NCI-H2227 (cell line): ENCODE data around the gene CTAG2.
"Not testable (repeated sequence)": the region's sequence is repeated elsewhere in the genome, so short reads cannot be mapped to it uniquely, and the experiment has no call there.

Experiments used
- DNase-seq: peaks from one replicate; lab custom pipeline; 2025; ENCODE audit not compliant: unreplicated experiment; lab: John Stamatoyannopoulos, UW

The CTAG2 gene

DNA sequence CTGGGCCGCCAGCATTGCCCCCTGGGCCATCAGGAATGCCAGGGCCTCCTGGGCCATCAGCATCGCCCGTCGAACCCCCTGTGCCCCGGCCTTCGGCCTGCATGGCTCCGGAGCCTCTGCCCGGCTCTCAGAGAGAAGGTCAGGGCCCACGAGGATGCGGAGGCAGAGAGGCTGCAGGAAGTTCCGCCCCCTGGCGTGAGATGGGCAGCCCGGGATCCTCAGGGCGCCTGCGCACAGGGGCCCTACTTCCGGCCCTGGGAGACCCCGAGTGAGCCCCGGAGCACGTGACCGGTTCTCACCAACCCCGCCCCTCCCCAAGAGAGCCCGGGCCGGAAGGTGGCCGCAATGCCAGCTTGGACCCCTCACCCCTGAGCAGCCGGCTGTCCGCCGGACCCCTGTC lies at the start of gene CTAG2:
Gene CTAG2 (minus strand): TSS at position 167 of the 400 bp plus-strand sequence. CDS start 64 bp downstream, at position 103.
- DNase-seq = not testable (repeated sequence)

DNA sequence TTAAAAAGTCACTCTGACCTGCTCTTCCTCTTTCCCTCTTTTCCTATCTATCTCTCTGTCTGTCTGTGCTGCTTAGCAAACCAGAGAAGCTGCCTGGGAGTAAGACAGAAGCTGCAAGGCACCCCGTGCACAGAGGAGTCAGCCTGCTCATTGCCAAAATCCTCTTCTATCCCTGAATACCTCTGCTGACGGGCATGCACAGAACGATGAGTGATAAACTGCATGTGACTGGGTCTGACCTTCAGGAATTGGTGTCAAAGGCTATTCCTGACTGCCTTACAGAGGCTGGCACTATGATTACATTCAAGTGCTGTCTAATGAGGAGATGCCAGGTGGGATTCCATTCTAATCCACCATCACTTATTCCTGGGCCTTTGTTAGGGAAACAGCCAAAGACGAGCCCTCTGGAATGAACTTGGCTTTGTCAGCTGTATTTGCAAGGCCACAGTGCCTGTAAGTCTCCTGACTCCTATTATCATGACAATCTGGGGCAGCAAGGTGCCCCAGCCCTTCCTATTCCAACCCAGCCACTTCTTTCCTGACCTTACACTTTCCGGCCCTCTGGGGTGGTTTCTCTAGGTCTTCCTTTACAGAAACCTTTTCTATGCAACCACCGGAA lies 45.4 kb upstream of the CTAG2 start:
- DNase-seq = no peak

DNA sequence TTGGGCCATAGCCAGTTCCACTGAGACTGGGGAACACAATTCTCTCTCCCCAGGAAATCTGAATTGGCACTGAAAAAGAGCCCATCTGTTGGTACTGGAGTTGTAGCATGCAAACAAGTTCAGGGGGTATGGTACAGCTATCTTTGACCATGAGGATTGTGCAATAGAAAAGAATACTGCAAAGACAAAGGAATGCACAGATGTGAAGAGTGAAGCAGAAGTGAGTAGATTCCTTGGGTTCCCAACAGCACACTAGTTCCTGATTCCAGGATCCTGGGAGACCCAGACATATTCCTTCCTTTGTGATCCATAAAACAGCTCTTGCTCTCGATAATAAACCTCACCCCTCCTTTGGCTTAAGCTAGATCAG lies 43.3 kb upstream of the CTAG2 start:
- no peak for DNase-seq

DNA sequence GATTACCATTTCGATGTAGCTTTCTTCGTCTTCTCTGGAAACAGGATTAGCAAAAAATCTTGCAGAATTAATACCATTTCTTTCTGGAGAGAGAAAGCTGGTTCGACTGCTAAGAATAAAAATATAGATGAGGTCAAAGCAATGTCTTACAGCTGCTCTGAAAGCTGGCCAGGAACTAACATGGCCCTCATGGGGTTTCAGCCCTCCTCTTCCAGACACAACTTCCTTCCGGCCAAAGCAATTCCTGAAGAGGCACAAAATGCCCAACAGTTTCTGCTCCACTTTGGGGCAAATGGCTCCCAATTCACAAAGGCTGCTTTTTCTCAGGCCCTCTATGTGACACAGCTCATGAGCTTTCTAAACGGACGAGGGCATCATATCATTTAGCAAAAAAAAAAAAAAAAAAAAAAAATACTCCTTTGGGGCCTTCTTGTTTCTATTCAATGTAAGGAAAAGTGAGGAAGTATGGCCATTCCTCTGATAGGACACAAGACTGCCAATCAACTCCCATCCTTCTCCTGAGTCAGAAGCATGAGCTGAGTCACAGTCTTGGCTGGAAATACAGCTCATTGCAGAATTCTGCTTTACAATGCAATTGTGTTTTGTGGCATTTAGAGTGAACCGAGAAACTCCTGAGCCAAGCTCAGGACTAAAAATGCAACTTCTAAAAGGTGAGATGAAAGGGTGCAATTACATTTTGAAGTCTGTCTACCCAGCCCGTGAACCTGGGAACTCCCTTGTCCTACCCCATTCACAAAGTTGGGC lies 42.7 kb upstream of the CTAG2 start:
- no peak for DNase-seq

DNA sequence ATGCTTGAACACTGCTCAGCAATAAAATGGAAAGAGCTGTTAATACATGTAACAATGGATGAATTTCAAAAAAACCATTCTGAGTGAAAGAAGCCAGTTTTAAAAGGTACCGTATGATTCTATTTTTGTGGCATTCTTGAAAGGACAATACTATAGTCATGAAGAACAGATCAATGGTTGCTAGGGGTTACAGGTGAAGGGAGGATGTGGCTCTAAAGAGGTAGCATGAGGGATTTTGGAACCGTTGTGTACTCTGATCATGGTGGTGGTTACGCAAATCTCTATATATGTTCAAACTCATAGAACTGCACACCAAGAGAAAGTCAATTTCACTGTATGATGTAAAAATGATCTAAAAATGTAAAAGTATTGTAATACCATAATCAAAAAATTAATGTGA lies 40.0 kb upstream of the CTAG2 start:
- DNase-seq = no peak

DNA sequence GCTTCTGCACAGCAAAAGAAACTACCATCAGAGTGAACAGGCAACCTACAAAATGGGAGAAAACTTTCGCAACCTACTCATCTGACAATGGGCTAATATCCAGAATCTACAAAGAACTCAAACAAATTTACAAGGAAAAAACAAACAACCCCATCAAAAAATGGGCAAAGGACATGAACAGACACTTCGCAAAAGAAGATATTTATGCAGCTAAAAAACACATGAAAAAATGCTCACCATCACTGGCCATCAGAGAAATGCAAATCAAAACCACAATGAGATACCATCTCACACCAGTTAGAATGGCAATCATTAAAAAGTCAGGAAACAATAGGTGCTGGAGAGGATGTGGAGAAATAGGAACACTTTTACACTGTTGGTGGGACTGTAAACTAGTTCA lies 37.1 kb upstream of the CTAG2 start:
- not testable (repeated sequence) for DNase-seq

DNA sequence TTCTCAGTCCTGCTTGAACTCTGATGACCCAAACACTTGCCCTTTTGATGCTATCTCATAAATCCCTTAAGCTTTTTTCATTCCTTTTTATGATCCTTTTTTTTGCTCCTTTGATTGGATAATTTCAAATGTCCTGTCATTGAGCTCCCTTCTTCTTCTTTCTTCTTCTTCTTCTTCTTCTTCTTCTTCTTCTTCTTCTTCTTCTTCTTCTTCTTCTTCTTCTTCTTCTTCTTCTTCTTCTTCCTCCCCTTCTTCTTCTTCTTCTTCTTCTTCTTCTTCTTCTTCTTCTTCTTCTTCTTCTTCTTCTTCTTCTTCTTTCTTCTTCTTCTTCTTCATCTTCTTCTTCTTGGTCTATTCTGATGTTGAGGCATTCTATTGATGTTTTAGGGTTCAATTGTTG lies 18.7 kb upstream of the CTAG2 start:
- DNase-seq = not testable (repeated sequence)

DNA sequence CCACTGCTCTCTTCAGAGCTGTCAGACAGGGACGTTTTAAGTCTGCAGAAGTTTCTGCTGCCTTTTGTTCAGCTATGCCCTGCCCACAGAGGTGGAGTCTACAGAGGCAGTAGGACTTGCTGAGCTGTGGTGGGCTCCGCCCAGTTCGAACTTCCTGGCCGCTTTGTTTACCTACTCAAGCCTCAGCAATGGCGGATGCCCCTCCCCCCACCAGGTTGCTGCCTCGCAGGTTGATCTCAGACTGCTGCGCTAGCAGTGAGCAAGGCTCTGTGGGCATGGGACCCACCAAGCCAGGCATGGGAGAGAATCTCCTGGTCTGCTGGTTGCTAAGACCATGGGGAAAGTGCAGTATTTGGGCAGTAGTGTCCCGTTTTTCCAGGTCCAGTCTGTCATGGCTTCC lies 17.5 kb upstream of the CTAG2 start:
- not testable (repeated sequence) for DNase-seq

DNA sequence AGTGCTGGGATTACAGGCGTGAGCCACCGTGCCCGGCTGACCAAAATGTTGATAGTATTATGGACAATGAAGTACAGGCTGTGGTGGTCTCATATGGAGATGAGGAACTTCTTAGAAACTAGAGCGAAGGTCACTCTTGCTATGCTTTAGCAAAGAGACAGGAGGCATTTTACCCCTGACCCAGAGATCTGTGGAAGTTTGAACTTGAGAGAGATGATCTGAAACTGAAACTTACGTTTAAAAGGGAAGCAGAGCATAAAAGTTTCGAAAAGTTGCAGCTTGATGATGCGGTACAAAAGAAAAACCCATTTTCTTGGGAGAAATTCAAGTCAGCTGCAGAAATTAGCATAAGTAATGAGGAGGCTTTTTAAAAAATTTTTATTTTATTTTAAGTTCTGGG lies 8.5 kb upstream of the CTAG2 start:
- DNase-seq = no peak

DNA sequence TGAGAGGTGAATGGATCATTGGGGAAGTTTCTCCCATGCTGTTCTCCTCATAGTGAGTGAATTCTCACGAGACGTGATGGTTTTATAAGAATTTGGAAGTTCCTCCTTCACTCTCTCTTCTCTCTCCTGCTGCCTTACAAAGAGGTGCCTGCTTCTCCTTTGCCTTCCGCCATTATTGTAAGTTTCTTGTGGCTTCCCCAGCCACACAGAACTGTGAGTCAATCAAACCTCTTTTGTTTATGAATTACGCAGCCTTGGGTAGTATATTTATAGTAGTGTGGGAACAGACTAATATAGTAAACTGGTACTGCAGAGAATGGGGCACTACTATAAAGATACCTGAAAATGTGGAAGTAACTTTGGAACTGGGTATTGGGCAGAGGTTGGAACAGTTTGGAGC lies 7.8 kb upstream of the CTAG2 start:
- DNase-seq = no peak

DNA sequence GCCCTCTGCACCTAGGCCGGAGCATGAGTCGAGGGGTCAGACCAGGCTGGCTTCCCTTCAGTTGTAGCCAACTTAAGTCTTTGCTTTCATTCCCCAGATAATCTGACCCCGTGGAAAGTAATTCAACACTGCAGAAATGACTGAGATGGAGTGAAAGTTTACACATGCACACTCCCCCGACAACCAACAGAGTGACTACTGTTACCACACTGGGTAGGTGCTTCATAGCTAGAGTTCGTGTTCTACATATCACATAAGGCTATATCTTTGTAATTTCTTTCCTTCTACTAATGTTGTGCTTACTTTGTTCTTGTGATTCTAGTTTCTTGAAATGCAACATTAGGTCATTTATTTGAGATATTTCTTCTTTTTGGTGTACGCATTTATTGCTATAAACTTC lies 7.2 kb upstream of the CTAG2 start:
- DNase-seq = no peak

DNA sequence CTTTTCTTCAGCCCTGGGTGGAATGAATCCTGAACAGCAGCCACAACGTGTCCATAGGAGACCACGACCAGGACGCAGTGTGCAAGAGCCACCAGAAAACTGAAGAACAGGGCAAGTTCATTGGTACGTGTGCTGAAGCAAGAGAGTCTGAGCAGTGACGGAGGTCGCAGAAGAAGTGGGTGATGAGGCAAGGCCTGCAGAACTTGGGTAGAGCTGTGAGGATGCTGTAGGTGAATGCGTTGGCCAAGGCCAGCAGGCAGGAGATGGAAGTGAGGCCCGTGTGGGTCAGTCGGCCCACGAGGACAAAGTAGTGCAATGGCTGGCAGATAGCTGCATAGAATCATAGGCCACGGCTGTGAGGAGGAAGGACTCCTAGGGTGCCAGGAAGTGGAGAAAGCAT lies 5.6 kb upstream of the CTAG2 start:
- DNase-seq = no peak

DNA sequence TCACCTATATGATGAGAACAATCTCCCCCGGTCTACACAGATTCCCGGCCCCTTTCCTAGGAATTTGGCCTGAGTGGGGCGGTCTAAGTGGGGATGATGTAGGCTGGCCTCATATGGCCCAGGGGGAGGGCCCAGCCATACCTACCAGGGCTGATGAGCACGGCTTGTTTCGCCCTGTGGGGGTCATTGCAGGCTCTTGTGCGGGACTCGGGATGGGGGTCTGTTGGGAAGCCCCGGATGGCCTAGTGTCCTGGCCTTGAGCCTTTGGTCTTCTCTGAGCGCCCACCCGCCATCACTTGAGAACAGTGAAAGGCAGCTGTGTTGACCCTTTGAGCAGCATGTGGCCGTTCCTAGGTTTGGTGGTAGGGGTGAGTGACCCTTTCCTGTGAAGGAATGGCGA lies 4.8 kb upstream of the CTAG2 start:
- DNase-seq = no peak

DNA sequence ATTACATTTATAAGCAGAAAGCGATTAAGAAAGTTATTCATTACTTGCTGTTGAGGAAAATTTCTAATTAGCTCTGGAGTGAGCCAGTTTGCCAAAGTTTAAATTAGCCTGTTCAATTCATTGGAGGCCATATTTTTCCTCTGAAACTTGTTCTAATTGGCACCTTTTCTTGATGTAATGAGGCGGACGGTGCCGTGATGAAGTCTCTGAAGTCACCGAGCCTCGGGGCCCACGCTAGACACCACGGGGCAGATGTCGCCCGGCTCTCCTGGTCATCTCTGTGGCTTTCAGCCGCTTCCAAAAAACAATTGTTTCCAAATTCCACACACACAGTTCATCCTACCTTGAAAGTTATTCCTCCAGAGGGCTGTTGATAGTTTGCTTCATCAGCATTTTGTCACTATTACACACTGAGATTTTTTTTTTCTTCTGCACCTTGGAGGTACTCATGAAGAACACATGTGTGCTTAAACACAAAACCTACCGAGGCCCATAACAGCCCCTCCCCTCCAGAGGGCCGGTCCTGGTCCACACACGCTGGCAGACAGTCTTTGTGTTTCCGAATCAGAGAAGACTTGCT lies 3.9 kb upstream of the CTAG2 start:
- DNase-seq = no peak

DNA sequence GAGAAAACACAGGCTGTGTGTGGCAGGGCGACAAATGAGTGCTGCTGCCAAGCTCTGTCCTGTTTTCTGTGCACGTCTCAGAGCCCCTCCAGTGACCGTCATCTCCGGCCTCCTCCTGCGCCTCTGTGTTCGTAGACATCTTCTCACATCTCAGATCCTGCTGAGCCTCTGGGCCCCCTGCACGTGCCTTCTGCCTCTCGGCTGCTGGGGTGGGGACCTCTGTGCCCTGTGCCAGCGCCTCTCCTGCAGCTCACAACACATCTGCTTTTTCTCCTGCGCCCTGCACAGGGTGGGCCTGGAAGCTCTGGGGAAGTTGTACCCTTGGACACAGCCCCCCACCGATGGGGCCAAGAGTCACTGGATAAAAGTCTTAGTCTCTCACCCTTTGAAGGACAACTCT lies 2.4 kb upstream of the CTAG2 start:
- no peak for DNase-seq

DNA sequence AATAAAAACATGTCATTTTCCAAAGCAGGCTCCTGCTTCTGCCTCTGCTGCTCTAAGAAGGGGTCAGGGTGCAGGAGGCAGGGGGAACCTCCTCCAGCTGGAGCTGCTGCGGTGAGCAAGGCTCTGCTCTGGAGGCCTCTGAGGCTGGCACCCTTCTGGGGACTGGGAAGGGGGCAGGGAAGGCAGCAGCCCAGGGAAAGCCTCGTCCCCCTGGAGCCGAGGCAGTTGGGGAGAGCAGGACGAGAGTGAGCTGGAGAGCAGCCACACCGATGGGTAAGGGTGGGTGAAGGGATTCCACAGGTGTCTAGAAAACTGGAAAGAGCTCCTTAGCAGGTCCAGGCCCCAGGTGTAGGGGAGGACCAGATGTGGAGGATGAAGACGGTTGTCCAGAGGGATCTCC lies 2.0 kb upstream of the CTAG2 start:
- DNase-seq = no peak

DNA sequence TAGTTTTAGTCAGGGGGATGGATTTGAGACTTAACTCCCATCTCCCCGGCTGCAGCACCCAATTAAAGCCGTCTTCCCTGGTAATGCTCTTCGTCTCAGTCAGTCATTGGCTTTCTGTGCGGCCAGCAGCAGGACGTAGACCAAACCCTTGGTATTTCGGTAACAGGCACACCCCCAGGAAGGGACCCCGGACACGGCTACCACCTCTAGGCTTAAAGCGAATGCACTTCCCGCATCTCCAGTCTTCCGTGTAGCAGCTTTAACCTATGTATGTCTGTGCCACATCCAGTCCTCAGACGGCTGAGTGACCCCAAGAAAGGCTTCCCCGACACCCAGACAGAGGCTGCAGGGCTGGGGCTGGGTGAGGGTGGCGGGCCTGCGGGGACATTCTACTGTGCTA lies 1.5 kb upstream of the CTAG2 start:
- DNase-seq = no peak

DNA sequence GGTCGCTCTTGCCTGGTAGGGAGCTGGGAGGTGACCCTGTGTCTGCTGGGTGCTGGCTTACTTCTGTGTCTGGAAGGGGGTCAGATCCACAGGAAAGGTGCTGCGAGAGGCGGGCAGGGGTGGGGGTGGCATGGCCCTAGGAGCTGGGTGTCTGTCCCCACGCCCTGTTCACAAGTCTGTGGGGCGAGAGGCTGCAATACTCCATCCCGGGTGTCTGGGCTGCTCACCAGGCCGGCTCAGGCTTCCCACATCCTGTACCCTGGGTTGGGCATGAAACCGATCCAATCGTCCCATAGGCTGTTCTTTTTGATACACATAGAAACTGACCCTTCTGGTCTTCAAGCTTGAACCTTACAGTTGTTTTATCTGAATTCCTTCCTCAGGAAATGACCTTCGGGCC lies 993 bp upstream of the CTAG2 start:
- no peak for DNase-seq

DNA sequence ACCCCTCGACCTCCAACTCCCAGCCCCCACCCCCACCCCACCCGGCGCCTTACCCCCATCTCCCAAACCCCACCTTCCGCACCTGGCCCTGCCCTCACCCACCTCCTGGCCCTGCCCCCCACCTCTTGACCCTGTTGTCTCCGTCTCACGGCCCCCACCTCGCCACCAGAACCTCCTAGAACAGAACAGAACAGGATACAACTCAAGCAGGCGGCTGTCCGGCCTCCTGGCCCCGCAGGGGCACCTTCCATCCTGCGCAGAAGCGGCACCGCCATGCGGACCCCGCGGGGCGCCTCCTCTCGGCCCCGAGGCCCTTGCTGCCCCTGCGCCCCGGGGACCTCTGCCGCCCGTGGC lies 354 bp downstream of the CTAG2 start:
- no peak for DNase-seq

DNA sequence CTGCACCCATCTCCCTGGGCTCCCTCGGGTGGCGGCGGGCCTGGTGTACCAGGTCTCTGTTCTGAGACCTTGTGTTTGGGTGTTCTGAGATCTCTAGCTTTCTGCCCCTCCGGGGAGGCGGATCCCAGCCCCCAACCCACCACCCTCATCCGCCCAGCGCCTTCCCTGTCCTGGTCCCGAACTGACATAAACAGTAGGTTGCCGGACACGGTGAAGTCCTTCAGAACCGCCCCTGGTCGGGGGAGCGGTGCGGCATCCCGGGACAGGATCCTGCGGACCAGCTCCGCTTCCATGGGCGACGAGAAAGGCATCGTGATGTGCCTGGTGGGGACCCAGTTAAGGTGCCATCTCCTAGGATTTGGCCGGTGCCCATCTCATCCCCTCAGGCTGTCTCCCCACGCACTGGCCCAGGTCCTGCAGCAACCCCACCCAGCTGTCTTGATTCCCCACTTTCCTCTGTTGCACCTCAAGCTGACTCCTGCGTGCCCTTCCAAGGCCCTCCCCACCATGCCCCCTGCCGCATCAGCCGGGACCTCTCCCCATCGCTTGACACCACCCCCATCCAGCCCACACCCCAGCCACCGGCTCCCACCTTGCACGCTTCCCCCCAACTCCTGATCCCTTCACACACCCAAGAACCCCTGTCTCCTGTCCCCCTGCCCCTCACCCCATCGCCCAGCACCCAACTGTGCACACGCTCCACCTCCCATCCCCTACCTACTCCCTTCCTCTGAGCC lies 900 bp downstream of the CTAG2 start:
- DNase-seq = no peak

DNA sequence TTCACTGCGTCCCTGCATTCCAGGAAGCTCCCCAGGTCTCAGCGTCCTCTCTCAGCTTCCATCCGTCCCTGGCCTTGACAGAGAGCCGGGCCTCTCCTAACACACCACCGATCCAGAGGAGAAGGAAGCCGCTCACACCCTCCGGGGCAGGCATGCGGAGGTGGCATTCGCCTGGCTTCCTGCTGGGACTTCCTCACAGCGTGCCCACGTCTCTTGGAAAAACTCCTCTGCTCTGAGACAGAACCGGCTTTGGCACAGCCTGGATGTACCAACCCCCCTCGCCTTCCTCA lies 3.2 kb downstream of the CTAG2 start:
- DNase-seq = no peak

DNA sequence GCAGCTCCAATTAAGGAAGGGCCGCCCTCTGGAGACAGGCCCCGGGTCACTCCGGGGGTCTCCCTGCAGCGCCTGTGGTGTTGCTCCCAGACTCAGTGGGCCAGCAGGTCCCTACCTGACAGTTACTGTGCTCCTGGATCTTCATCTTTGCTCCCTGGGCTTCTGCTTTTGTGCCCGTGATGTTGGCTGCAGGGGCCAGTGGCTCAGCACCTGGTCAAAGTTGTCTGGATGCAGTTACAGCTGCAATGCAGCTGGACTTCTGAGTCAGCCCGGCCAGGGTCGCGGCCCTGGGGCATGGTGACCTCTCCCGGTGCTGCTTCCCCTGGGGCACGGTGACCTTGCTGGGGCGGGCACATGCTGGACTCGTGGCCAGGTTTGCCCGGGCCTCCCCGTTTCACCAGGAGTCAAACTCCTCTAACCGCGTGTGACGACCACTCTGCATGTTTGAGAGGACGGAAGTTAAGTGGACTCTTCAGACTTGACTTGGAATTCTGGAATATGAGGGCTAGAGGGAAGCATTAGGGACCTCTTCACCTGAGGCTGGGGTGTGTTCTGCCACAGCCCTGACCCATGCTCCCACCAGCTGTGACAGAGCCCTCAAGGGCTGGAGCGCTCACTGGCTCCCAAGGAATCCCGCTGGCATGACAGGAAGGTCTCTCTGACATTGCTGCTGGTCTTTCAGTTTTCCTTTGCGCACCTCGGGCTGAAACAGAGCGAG lies 3.7 kb downstream of the CTAG2 start:
- no peak for DNase-seq
